Kidney (tissue), 14 donors: ENCODE results near the gene ZKSCAN3. TPM values are rescaled to one million over a fixed set of nuclear protein-coding genes. Genes with fewer than 3 reads are reported as not detected.

Experiments used
- DNase-seq, 5 donors: peaks; one replicate each; pipeline ENCODE4 v3.0.0-alpha.2; 2013 to 2020
- FAIRE-seq: peaks from 2 replicates; lab custom pipeline; 2012; peaks lifted over from hg19 to GRCh38; lab: Jason Lieb, UNC
- H3K27ac ChIP-seq, 2 donors: one replicate each; pipeline ENCODE4 v1.7.0; 2013; ENCODE audit warnings: low read depth in 2 of 2, low read length in 2 of 2, inconsistent platforms in 1 of 2
- H3K27me3 ChIP-seq: one replicate; pipeline ENCODE4 v1.7.1; 2013; ENCODE audit warnings: low read length, inconsistent platforms; ENCODE audit not compliant: control insufficient read depth, insufficient read depth
- H3K36me3 ChIP-seq, 3 donors: one replicate each; pipeline versions ENCODE4 v1.7.0 to v1.7.1; 2013; ENCODE audit warnings: low read length in 3 of 3, control low read depth in 1 of 3, inconsistent platforms in 1 of 3; ENCODE audit not compliant: insufficient read depth in 3 of 3, control insufficient read depth in 2 of 3
- H3K4me1 ChIP-seq, 3 donors: one replicate each; pipeline versions ENCODE4 v1.7.0 to v1.7.1; 2013; ENCODE audit warnings: low read length in 3 of 3, inconsistent platforms in 1 of 3, low read depth in 1 of 3; ENCODE audit not compliant: control insufficient read depth in 2 of 3, insufficient read depth in 2 of 3
- H3K4me3 ChIP-seq, 3 donors: one replicate each; pipeline versions ENCODE4 v1.7.0 to v1.8.1; 2013; ENCODE audit warnings: low read length in 3 of 3, control low read depth in 1 of 3, inconsistent platforms in 1 of 3
- H3K9ac ChIP-seq, 3 donors: one replicate each; pipeline versions ENCODE4 v1.7.0 to v1.7.1; 2013; ENCODE audit warnings: low read length in 3 of 3, control low read depth in 1 of 3, inconsistent platforms in 1 of 3
- H3K9me3 ChIP-seq, 3 donors: one replicate each; pipeline versions ENCODE4 v1.7.0 to v1.7.1; 2013; ENCODE audit warnings: low read length in 3 of 3, control low read depth in 1 of 3, inconsistent platforms in 1 of 3; ENCODE audit not compliant: control insufficient read depth in 2 of 3, insufficient read depth in 1 of 3
- CTCF ChIP-seq: IDR thresholded peaks from 3 replicates; pipeline ENCODE4 v1.5.1; 2012; ENCODE audit warnings: mild to moderate bottlenecking, moderate library complexity, borderline replicate concordance; ENCODE audit not compliant: insufficient read depth; ENCODE audit errors: extremely low read depth
- intact Hi-C: fragments of 100-400 bp; cut with DNase I; formaldehyde crosslinking; loops from one replicate; pipeline ENCODE4 v1.11.1; 2022
- polyA plus RNA-seq: library from polyadenylated mRNA; stranded (reverse); fragments of 350-450 nt; fragmentation: Illumina TruSeq; extraction: RNeasy Lipid Tissue Mini Kit (QIAGEN cat#74804); gene quantifications from one replicate; pipeline ENCODE4 v1.2.3, GENCODE V29; 2014; ENCODE audit warnings: low read depth, low replicate concordance; ENCODE audit not compliant: insufficient read depth
- total RNA-seq: library from RNA; stranded (reverse); fragmentation: NEBNext Ultra II Directional; extraction: Animal tissue kit (Norgen Biotek cat#: 25700); gene quantifications from one replicate; pipeline ENCODE4 v1.2.1, GENCODE V29; 2021
- donor health status: control.
- donor health status: control.
- donor health status: control.
- donor health status: control.
- donor health status: control.
- donor health status: DM: yes; HTN: yes; CAD: no.
- donor health status: Normal renal cell carcinoma (clear cell type).

The ZKSCAN3 gene
- total and polyA plus RNA-seq, 2 donors from 2014 or later: 3.5 to 8.3 TPM

- no peak for TF ChIP-seq CTCF
- intact Hi-C loops: no loop called here
- Histone ChIP-seq H3K27me3 (no peaks in the 10 kb centered on the region), H3K27ac (peak overlapping the region in 1 of 2 donors; percentile 43), H3K9me3 (no peaks in the 10 kb centered on the region), H3K36me3 (no peaks in the 10 kb centered on the region), H3K4me1 (peaks cover 0 to 22% (median 13%) of the 10 kb centered on the region in 3 donors), H3K4me3 (no peak overlapping the region), H3K9ac (no peak overlapping the region)
- FAIRE-seq (no peak), DNase-seq (no peak)
These were observed 3.6 kb downstream of the ZKSCAN3 start for GRCh38 chr6:28353356-28353755.

GRCh38 chr6:28353981-28354676 is 4.4 kb downstream of the ZKSCAN3 start:
- Histone ChIP-seq H3K9me3 (no peaks in the 10 kb centered on the region), H3K36me3 (no peaks in the 10 kb centered on the region), H3K4me1 (peaks cover 0 to 22% (median 13%) of the 10 kb centered on the region in 3 donors), H3K27ac (peak overlapping the region; percentile 43 to 48), H3K27me3 (no peaks in the 10 kb centered on the region), H3K4me3 (no peak overlapping the region), H3K9ac (no peak overlapping the region)
- FAIRE-seq (no peak), DNase-seq (no peak)
- intact Hi-C loops: no loop called here
- no peak for TF ChIP-seq CTCF

- no peak for FAIRE-seq
- Histone ChIP-seq H3K4me3 (peak overlapping the region in 2 of 3 donors; percentile 86 to 95), H3K9me3 (no peaks in the 10 kb centered on the region), H3K27me3 (no peaks in the 10 kb centered on the region), H3K36me3 (no peaks in the 10 kb centered on the region), H3K27ac (peak overlapping the region; percentile 82 to 95), H3K9ac (peak overlapping the region in 1 of 3 donors; percentile 65), H3K4me1 (peaks cover 0 to 22% (median 13%) of the 10 kb centered on the region in 3 donors)
- intact Hi-C loops: no loop called here
- DNase-seq: no peak
- TF ChIP-seq CTCF: no peak
These were observed 5.2 kb downstream of the ZKSCAN3 start for GRCh38 chr6:28354688-28355554.
